K562 (cell line): ENCODE results near the gene PADI1.

Experiments
- AFF4 ChIP-seq: sonication (generic); formaldehyde crosslinking; IDR thresholded peaks from 2 replicates; pipeline ENCODE4 v1.8.0; 2023; ENCODE audit warnings: mild to moderate bottlenecking, missing genetic modification reagents
- CREBBP ChIP-seq: IDR thresholded peaks from one replicate; pipeline ENCODE4 v1.6.1; 2012; ENCODE audit warnings: low read depth, mild to moderate bottlenecking, control low read depth, inconsistent platforms, low read length
- CTCF ChIP-seq, 3 experiments: IDR thresholded peaks in 2 of 3; conservative IDR thresholded peaks in 1 of 3; 2 replicates each; pipeline ENCODE4 v1.5.1; 2011 to 2012; ENCODE audit warnings: low read length in 3 of 3, mild to moderate bottlenecking in 3 of 3, control low read depth in 2 of 3, improper control_type of control experiment in 1 of 3, inconsistent platforms in 1 of 3, low read depth in 1 of 3, mixed read lengths in 1 of 3, moderate library complexity in 1 of 3; ENCODE audit not compliant: insufficient read depth in 2 of 3
- MED1 ChIP-seq: sonication (generic); formaldehyde crosslinking; IDR thresholded peaks from 2 replicates; pipeline ENCODE4 v1.8.1; 2023; ENCODE audit warnings: missing genetic modification reagents, borderline replicate concordance
- POLR2AphosphoS2 ChIP-seq: IDR thresholded peaks from 2 replicates; pipeline ENCODE4 v1.6.1; 2012; ENCODE audit warnings: low read length, improper control_type of control experiment
- THAP7 ChIP-seq: fragments of 250-450 bp; sonication (Bioruptor Pico); IDR thresholded peaks from 2 replicates; pipeline ENCODE4 v1.5.0; 2021
- ZNF639 ChIP-seq, 2 experiments: fragments of 200-800 bp in 1 of 2; sonication (Bioruptor generic) in 1 of 2; sonication (generic) in 1 of 2; formaldehyde crosslinking in 1 of 2; IDR thresholded peaks in 1 of 2; conservative IDR thresholded peaks in 1 of 2; 2 replicates each; pipeline versions ENCODE4 v1.5.0 to v1.6.1; 2016 to 2020; ENCODE audit warnings: missing compliant biosample characterization in 1 of 2, missing genetic modification characterization in 1 of 2, missing genetic modification reagents in 1 of 2

- TF ChIP-seq CREBBP, result no peak
- no peak for TF ChIP-seq AFF4 (CRISPR knock-in tag)
- no peak for TF ChIP-seq MED1
- no peak for TF ChIP-seq ZNF639 (CRISPR knock-in tag; conservative IDR thresholded peaks at IDR 0.05 in 1 of 2, IDR thresholded peaks at IDR 0.05 in 1 of 2)
- peak in 1 of 3 experiments; percentile 30; a peak in 1 of 6 replicates for TF ChIP-seq CTCF (IDR thresholded peaks at IDR 0.05 in 2 of 3, conservative IDR thresholded peaks at IDR 0.05 in 1 of 3; ENCODE audit: insufficient read depth in 2 of 3, low read depth in 1 of 3, low read length in 3 of 3)
- no peak for TF ChIP-seq THAP7 (CRISPR knock-in tag)
- no peak for TF ChIP-seq POLR2AphosphoS2
Measured at GRCh38 chr1:17237561-17237903, 32.6 kb downstream of the PADI1 start.
